ENCODE data around the gene FARS2.

Gene FARS2

GRCh38 chr6:5285081-5285480, 23.8 kb downstream of the FARS2 start:
- in situ Hi-C loops (cut with MboI; ENCODE audit: low sequenced_read_pairs) = no loop called here

GRCh38 chr6:5285526-5285925, 24.2 kb downstream of the FARS2 start:
- in situ Hi-C loops (cut with MboI; ENCODE audit: low sequenced_read_pairs) = no loop called here

GRCh38 chr6:5286780-5287179, 25.5 kb downstream of the FARS2 start:
- in situ Hi-C loops (cut with MboI; ENCODE audit: low sequenced_read_pairs) = no loop called here

GRCh38 chr6:5287205-5287965, 26.1 kb downstream of the FARS2 start:
- in situ Hi-C loops (cut with MboI; ENCODE audit: low sequenced_read_pairs) = no loop called here

- in situ Hi-C loops (cut with MboI; ENCODE audit: low sequenced_read_pairs) = no loop called here
Measured at GRCh38 chr6:5287966-5288297, 26.6 kb downstream of the FARS2 start.

GRCh38 chr6:5290097-5290496, 28.8 kb downstream of the FARS2 start:
- in situ Hi-C loops (cut with MboI; ENCODE audit: low sequenced_read_pairs) = no loop called here

- in situ Hi-C loops (cut with MboI; ENCODE audit: low sequenced_read_pairs) = no loop called here
Measured at GRCh38 chr6:5290500-5290899, 29.2 kb downstream of the FARS2 start.

- in situ Hi-C loops (cut with MboI; ENCODE audit: low sequenced_read_pairs) = no loop called here
Measured at GRCh38 chr6:5292154-5292553, 30.8 kb downstream of the FARS2 start.

- in situ Hi-C loops (cut with MboI; ENCODE audit: low sequenced_read_pairs) = no loop called here
Measured at GRCh38 chr6:5293692-5294091, 32.4 kb downstream of the FARS2 start.

GRCh38 chr6:5294392-5295211, 33.3 kb downstream of the FARS2 start:
- in situ Hi-C loops (cut with MboI; ENCODE audit: low sequenced_read_pairs) = no loop called here

- in situ Hi-C loops (cut with MboI; ENCODE audit: low sequenced_read_pairs) = no loop called here
Measured at GRCh38 chr6:5295623-5296022, 34.3 kb downstream of the FARS2 start.

- in situ Hi-C loops (cut with MboI; ENCODE audit: low sequenced_read_pairs) = no loop called here
Measured at GRCh38 chr6:5300206-5300764, 39.0 kb downstream of the FARS2 start.

GRCh38 chr6:5302220-5302946, 41.1 kb downstream of the FARS2 start:
- in situ Hi-C loops (cut with MboI; ENCODE audit: low sequenced_read_pairs) = no loop called here

GRCh38 chr6:5302995-5303622, 41.8 kb downstream of the FARS2 start:
- in situ Hi-C loops (cut with MboI; ENCODE audit: low sequenced_read_pairs) = no loop called here

- in situ Hi-C loops (cut with MboI; ENCODE audit: low sequenced_read_pairs) = no loop called here
Measured at GRCh38 chr6:5303682-5304081, 42.4 kb downstream of the FARS2 start.

- in situ Hi-C loops (cut with MboI; ENCODE audit: low sequenced_read_pairs) = no loop called here
Measured at GRCh38 chr6:5305968-5306626, 44.8 kb downstream of the FARS2 start.

GRCh38 chr6:5307058-5307457, 45.7 kb downstream of the FARS2 start:
- in situ Hi-C loops (cut with MboI; ENCODE audit: low sequenced_read_pairs) = no loop called here

- in situ Hi-C loops (cut with MboI; ENCODE audit: low sequenced_read_pairs) = no loop called here
Measured at GRCh38 chr6:5308066-5308465, 46.8 kb downstream of the FARS2 start.

- in situ Hi-C loops (cut with MboI; ENCODE audit: low sequenced_read_pairs) = no loop called here
Measured at GRCh38 chr6:5314191-5314865, 53.0 kb downstream of the FARS2 start.

- in situ Hi-C loops (cut with MboI; ENCODE audit: low sequenced_read_pairs) = no loop called here
Measured at GRCh38 chr6:5315881-5316280, 54.6 kb downstream of the FARS2 start.
